ENCODE data around the gene LGALS14.

DNA sequence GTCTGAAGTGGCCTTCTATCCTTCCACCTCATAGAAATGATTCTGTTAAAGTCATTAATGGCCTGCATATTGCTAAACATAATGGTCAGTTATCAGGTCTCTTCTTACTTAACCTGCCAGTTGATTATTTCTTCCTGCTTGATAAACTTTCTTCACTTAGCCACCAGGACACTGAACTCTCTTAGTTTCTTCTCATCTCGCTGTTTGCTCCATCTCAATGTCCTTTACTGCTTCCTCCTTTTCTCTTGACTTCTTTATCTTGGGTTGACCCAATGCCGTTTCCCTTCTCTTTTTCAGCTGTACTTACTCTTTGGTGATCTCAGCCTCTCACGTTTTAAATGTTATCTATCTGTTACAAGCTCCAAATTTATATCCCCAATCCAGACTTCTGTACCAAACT is 50.7 kb downstream of the LGALS14 start:
- TF ChIP-seq, protein P1, sequence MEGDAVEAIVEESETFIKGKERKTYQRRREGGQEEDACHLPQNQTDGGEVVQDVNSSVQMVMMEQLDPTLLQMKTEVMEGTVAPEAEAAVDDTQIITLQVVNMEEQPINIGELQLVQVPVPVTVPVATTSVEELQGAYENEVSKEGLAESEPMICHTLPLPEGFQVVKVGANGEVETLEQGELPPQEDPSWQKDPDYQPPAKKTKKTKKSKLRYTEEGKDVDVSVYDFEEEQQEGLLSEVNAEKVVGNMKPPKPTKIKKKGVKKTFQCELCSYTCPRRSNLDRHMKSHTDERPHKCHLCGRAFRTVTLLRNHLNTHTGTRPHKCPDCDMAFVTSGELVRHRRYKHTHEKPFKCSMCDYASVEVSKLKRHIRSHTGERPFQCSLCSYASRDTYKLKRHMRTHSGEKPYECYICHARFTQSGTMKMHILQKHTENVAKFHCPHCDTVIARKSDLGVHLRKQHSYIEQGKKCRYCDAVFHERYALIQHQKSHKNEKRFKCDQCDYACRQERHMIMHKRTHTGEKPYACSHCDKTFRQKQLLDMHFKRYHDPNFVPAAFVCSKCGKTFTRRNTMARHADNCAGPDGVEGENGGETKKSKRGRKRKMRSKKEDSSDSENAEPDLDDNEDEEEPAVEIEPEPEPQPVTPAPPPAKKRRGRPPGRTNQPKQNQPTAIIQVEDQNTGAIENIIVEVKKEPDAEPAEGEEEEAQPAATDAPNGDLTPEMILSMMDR (conservative IDR thresholded peaks at IDR 0.05): no peak
- no peak for TF ChIP-seq EZH2 (IDR thresholded peaks at IDR 0.05; ENCODE audit: low read depth)

All from PC-9 (cell line).